HepG2 (cell line): Measurements from ENCODE around the gene CCDC88A. TPM values are rescaled to one million over a fixed set of nuclear protein-coding genes. Genes with fewer than 3 reads are reported as not detected.

Source experiments
- ATAC-seq: fragments of 200-7000 bp; cut with Tn5 transposase; 3 replicates; pipeline ENCODE4 v1.9.1; 2020; ENCODE audit warnings: mild to moderate bottlenecking, moderate library complexity
- BruUV-seq: library from RNA; stranded (reverse); fragments of 400-500 nt; replicated peaks from 2 replicates; lab custom pipeline; 2021; lab: Mats Ljungman, UMichigan
- CTCF ChIA-PET: fragments of 300-600 bp; formaldehyde crosslinking; extraction: SDS; loops from one replicate; lab custom pipeline; 2021; ENCODE audit warnings: low total read pairs, inconsistent platforms, low intra/inter-chr PET ratio; lab: Yijun Ruan, JAX
- POLR2A ChIA-PET: fragments of 350-600 bp; sonication (Branson Sonifier 250); formaldehyde crosslinking; loops from one replicate; lab custom pipeline; 2020; ENCODE audit warnings: antibody characterized with exemption, inconsistent platforms; lab: Yijun Ruan, JAX
- DNase-seq: peaks from one replicate; pipeline ENCODE4 v3.0.0-alpha.2; 2015; ENCODE audit warnings: low spot score
- FAIRE-seq: peaks from 3 replicates; lab custom pipeline; 2011; peaks lifted over from hg19 to GRCh38; lab: Jason Lieb, UNC
- H2AFZ ChIP-seq: one replicate; pipeline ENCODE4 v1.6.1; 2011; ENCODE audit warnings: low read length, inconsistent platforms
- H3K27ac ChIP-seq: fragments of 300-600 bp; 3 replicates; pipeline ENCODE4 v1.8.0; 2011; ENCODE audit warnings: mixed run types, mild to moderate bottlenecking, mixed read lengths, low read length, inconsistent platforms; ENCODE audit not compliant: insufficient read depth; ENCODE audit errors: extremely low read length
- H3K27me3 ChIP-seq, 2 experiments: fragments of 200-600 bp in 1 of 2; 2 replicates in 1 of 2; 3 replicates in 1 of 2; pipeline versions ENCODE4 v1.6.0 to v1.8.0; 2011; ENCODE audit warnings: low read length in 2 of 2, mild to moderate bottlenecking in 2 of 2, moderate library complexity in 2 of 2, inconsistent platforms in 1 of 2; ENCODE audit not compliant: insufficient read depth in 2 of 2, control insufficient read depth in 1 of 2
- H3K36me3 ChIP-seq, 2 experiments: fragments of 200-600 bp in 1 of 2; replicated peaks in 1 of 2; 2 replicates in 1 of 2; 3 replicates in 1 of 2; pipeline versions ENCODE4 v1.5.1 to v1.8.0; 2011; ENCODE audit warnings: low read length in 2 of 2, inconsistent platforms in 1 of 2; ENCODE audit not compliant: insufficient read depth in 2 of 2, control insufficient read depth in 1 of 2
- H3K4me1 ChIP-seq: 2 replicates; pipeline ENCODE4 v1.5.1; 2012; ENCODE audit warnings: low read length, inconsistent platforms; ENCODE audit not compliant: insufficient read depth
- H3K4me2 ChIP-seq: 2 replicates; pipeline ENCODE4 v1.6.0; 2011; ENCODE audit warnings: low read depth, low read length, inconsistent platforms
- H3K4me3 ChIP-seq, 3 experiments: fragments of 200-600 bp in 1 of 3; sonication (generic), shearing (Covaris generic) in 1 of 3; replicated peaks in 1 of 3; 2 replicates each; pipeline ENCODE4 v1.5.1; 2011 to 2016; ENCODE audit warnings: low read length in 3 of 3, inconsistent platforms in 2 of 3, low read depth in 2 of 3, mild to moderate bottlenecking in 2 of 3, control low read depth in 1 of 3, mixed read lengths in 1 of 3; ENCODE audit not compliant: insufficient read depth in 1 of 3
- H3K79me2 ChIP-seq: one replicate; pipeline ENCODE4 v1.6.1; 2011; ENCODE audit warnings: low read length, inconsistent platforms; ENCODE audit not compliant: insufficient read depth
- H3K9ac ChIP-seq: 2 replicates; pipeline ENCODE4 v1.6.0; 2011; ENCODE audit warnings: mild to moderate bottlenecking, low read depth, low read length, inconsistent platforms; ENCODE audit not compliant: insufficient read depth
- H3K9me3 ChIP-seq: 2 replicates; pipeline ENCODE4 v1.5.1; 2012; ENCODE audit warnings: mild to moderate bottlenecking, low read length
- H4K20me1 ChIP-seq: 2 replicates; pipeline ENCODE4 v1.6.0; 2011; ENCODE audit warnings: inconsistent platforms, mild to moderate bottlenecking, low read length, moderate library complexity; ENCODE audit not compliant: insufficient read depth
- ELF1 ChIP-seq: sonication (generic); formaldehyde crosslinking; IDR thresholded peaks from 2 replicates; pipeline ENCODE4 v1.4.0; 2020; ENCODE audit warnings: missing genetic modification reagents
- HDAC1 ChIP-seq: sonication (generic); formaldehyde crosslinking; IDR thresholded peaks from 2 replicates; pipeline ENCODE4 v1.5.1; 2020; ENCODE audit warnings: mild to moderate bottlenecking, missing genetic modification reagents
- HMGXB3 ChIP-seq: sonication (generic); formaldehyde crosslinking; IDR thresholded peaks from 2 replicates; pipeline ENCODE4 v1.4.0; 2020; ENCODE audit warnings: missing genetic modification reagents, borderline replicate concordance
- IRF2 ChIP-seq: IDR thresholded peaks from 2 replicates; pipeline ENCODE4 v1.6.1; 2018; ENCODE audit warnings: missing genetic modification reagents, missing compliant biosample characterization
- SALL1 ChIP-seq: sonication (generic); formaldehyde crosslinking; IDR thresholded peaks from 2 replicates; pipeline ENCODE4 v1.8.0; 2022; ENCODE audit warnings: mild to moderate bottlenecking, missing genetic modification reagents
- SAP130 ChIP-seq: IDR thresholded peaks from 2 replicates; pipeline ENCODE4 v1.6.1; 2016; ENCODE audit warnings: low read depth
- SMARCE1 ChIP-seq: fragments of 450-650 bp; IDR thresholded peaks from 2 replicates; pipeline ENCODE4 v1.6.1; 2017; ENCODE audit warnings: borderline replicate concordance
- SNAPC2 ChIP-seq: sonication (generic); formaldehyde crosslinking; IDR thresholded peaks from 2 replicates; pipeline ENCODE4 v1.8.1; 2022; ENCODE audit warnings: mild to moderate bottlenecking, missing genetic modification reagents
- SOX13 ChIP-seq, 3 experiments: fragments of 450-650 bp in 1 of 3; sonication (generic) in 1 of 3; formaldehyde crosslinking in 1 of 3; IDR thresholded peaks in 2 of 3; conservative IDR thresholded peaks in 1 of 3; 2 replicates each; pipeline versions ENCODE4 v1.5.0 to v1.6.1; 2016 to 2020; ENCODE audit warnings: antibody characterized with exemption in 1 of 3, mild to moderate bottlenecking in 1 of 3, missing compliant biosample characterization in 1 of 3, missing genetic modification reagents in 1 of 3, moderate library complexity in 1 of 3
- SP1 ChIP-seq, 2 experiments: fragments of 450-650 bp in 1 of 2; sonication (generic) in 1 of 2; formaldehyde crosslinking in 1 of 2; IDR thresholded peaks; 2 replicates each; pipeline versions ENCODE4 v1.4.0 to v1.6.1; 2016 to 2020; ENCODE audit warnings: missing genetic modification reagents in 1 of 2
- SP4 ChIP-seq: sonication (generic); formaldehyde crosslinking; IDR thresholded peaks from 2 replicates; pipeline ENCODE4 v1.8.1; 2023; ENCODE audit warnings: mild to moderate bottlenecking, missing genetic modification reagents
- SRSF9 ChIP-seq: fragments of 200-400 bp; formaldehyde crosslinking; IDR thresholded peaks from 2 replicates; pipeline ENCODE4 v1.6.1; 2018; ENCODE audit warnings: borderline replicate concordance, mild to moderate bottlenecking, low read depth, low read length; ENCODE audit not compliant: insufficient read depth, poor library complexity, severe bottlenecking
- TEAD3 ChIP-seq: optimal IDR thresholded peaks from 2 replicates; pipeline ENCODE3; 2016; ENCODE audit warnings: borderline replicate concordance
- XBP1 ChIP-seq: sonication (generic); formaldehyde crosslinking; IDR thresholded peaks from 2 replicates; pipeline ENCODE4 v1.5.0; 2020; ENCODE audit warnings: missing genetic modification reagents
- ZBTB20 ChIP-seq: sonication (generic); formaldehyde crosslinking; IDR thresholded peaks from 2 replicates; pipeline ENCODE4 v1.8.1; 2023; ENCODE audit warnings: missing genetic modification reagents, low read depth, mild to moderate bottlenecking, borderline replicate concordance
- ZMYM4 ChIP-seq: sonication (generic); formaldehyde crosslinking; IDR thresholded peaks from 2 replicates; pipeline ENCODE4 v1.8.1; 2023; ENCODE audit warnings: mild to moderate bottlenecking, missing genetic modification reagents
- ZNF101 ChIP-seq: sonication (generic); formaldehyde crosslinking; IDR thresholded peaks from 2 replicates; pipeline ENCODE4 v1.4.0; 2020; ENCODE audit warnings: mild to moderate bottlenecking, low read depth, missing genetic modification reagents, borderline replicate concordance
- ZNF263 ChIP-seq: sonication (generic); formaldehyde crosslinking; IDR thresholded peaks from 2 replicates; pipeline ENCODE4 v1.4.0; 2020; ENCODE audit warnings: missing genetic modification reagents
- ZNF331 ChIP-seq: sonication (generic); formaldehyde crosslinking; IDR thresholded peaks from 2 replicates; pipeline ENCODE4 v1.4.0; 2020; ENCODE audit warnings: missing genetic modification reagents
- ZNF703 ChIP-seq: sonication (generic); formaldehyde crosslinking; IDR thresholded peaks from 2 replicates; pipeline ENCODE4 v1.5.1; 2020; ENCODE audit warnings: missing genetic modification reagents, mild to moderate bottlenecking, moderate library complexity, borderline replicate concordance
- ZNF720 ChIP-seq: sonication (generic); formaldehyde crosslinking; IDR thresholded peaks from 2 replicates; pipeline ENCODE4 v1.4.0; 2020; ENCODE audit warnings: missing genetic modification reagents
- ZNF83 ChIP-seq: sonication (generic); formaldehyde crosslinking; IDR thresholded peaks from 2 replicates; pipeline ENCODE4 v1.4.0; 2020; ENCODE audit warnings: missing genetic modification reagents, mild to moderate bottlenecking, borderline replicate concordance
- WGBS: methylation state at CpG from one replicate; pipeline ENCODE4 v1.1.6; 2017; ENCODE audit warnings: low lambda C conversion rate; 5-methylcytosine and 5-hydroxymethylcytosine counted together
- in situ Hi-C: cut with HindIII; loops from 2 replicates; pipeline ENCODE4 v1.10.0; 2017; ENCODE audit warnings: low pct_unique_long_range_greater_than_20kb; ENCODE audit not compliant: extremely low pct_ligation_motif_present
- intact Hi-C: fragments of 100-400 bp; cut with micrococcal nuclease; formaldehyde crosslinking; loops from one replicate; pipeline ENCODE4 v1.10.0; 2022; ENCODE audit not compliant: unreplicated experiment
- polyA plus RNA-seq, 8 experiments: library from polyadenylated mRNA; depleted of rRNA in 3 of 8; stranded (reverse) in 7 of 8; unstranded in 1 of 8; fragments of >200 nt; fragmentation: Illumina TruSeq in 4 of 8; extraction: Trizol in 4 of 8; gene quantifications; 2 replicates each; pipeline versions ENCODE4 v1.2.1 to v1.2.3, GENCODE V29; 2011 to 2016; ENCODE audit warnings: low read depth in 4 of 8, missing spikeins in 1 of 8, mixed read lengths in 1 of 8; ENCODE audit not compliant: insufficient read depth in 1 of 8
- total RNA-seq, 5 experiments: library from RNA; depleted of rRNA; stranded (reverse); fragments of >200 nt; fragmentation: Illumina TruSeq; extraction: Trizol; gene quantifications; 2 replicates each; pipeline ENCODE4 v1.2.3, GENCODE V29; 2016; ENCODE audit warnings: low read depth in 1 of 5

Gene CCDC88A
- total and polyA plus RNA-seq, 2 of the 13 experiments (the other 11 are each of a cell fraction or from before 2014, with no cell fraction given), result 43.2 to 84.1 TPM

- CTCF ChIA-PET, result no interaction called here
- peak overlapping the region; percentile 14 for H3K27ac ChIP-seq
- ATAC-seq (no peak), FAIRE-seq (no peak), DNase-seq (no peak)
- peaks cover 32% of the 10 kb centered on the region for H3K4me1 ChIP-seq
- H3K79me2 ChIP-seq, result peaks cover 79% of the 10 kb centered on the region
- in situ Hi-C loops (no loop called here), intact Hi-C loops (loop anchor here (5.0 to 10.0 kb wide), 4 partner anchors 102 to 202 kb away; partner anchors contain the start of genes CFAP36, CLHC1, PPP4R3B and RPS27A)
- H3K27me3 ChIP-seq, result peaks cover 0 to 4% of the 10 kb centered on the region in 2 experiments; a peak in 1 of 5 replicates
- peak overlapping the region; percentile 37 for H3K4me2 ChIP-seq
- H4K20me1 ChIP-seq, result no peaks in the 10 kb centered on the region
- peaks cover 7 to 24% of the 10 kb centered on the region in 2 experiments; a peak in 4 of 5 replicates for H3K36me3 ChIP-seq
- no peak overlapping the region for H2AFZ ChIP-seq
- BruUV-seq, result no TSS peak
- no peaks in the 10 kb centered on the region for H3K9me3 ChIP-seq
- no peak overlapping the region for H3K4me3 ChIP-seq
- WGBS, result 59% methylated on average over 2 of the region's 2 CpGs
- POLR2A ChIA-PET, result interaction anchor here (1.3 to 1.4 kb wide), 2 partner anchors 104 to 183 kb away, joined by 3 read pairs; partner anchors contain the start of genes CFAP36 and RPS27A
- no peak overlapping the region for H3K9ac ChIP-seq
- TF ChIP-seq XBP1 (CRISPR knock-in tag) (no peak), ZNF331 (CRISPR knock-in tag) (0 out of 2 replicates have a peak, but pooled peaks have one; percentile 28), SP4 (CRISPR knock-in tag) (0 out of 2 replicates have a peak, but pooled peaks have one; percentile 22), SRSF9 (no peak), HDAC1 (0 out of 2 replicates have a peak, but pooled peaks have one; percentile 40), ZNF101 (CRISPR knock-in tag) (no peak), ZNF83 (CRISPR knock-in tag) (no peak), SALL1 (CRISPR knock-in tag) (peak; percentile 51), ZNF703 (no peak), ZNF720 (CRISPR knock-in tag) (no peak), SNAPC2 (no peak), SMARCE1 (no peak), IRF2 (0 out of 2 replicates have a peak, but pooled peaks have one; percentile 15), ZMYM4 (CRISPR knock-in tag) (peak; percentile 49; the same call in 1 of the 2 replicates), SP1 (IDR thresholded peaks at IDR 0.05) (no peak), SP1 (CRISPR knock-in tag; IDR thresholded peaks at IDR 0.05) (no peak), ZBTB20 (0 out of 2 replicates have a peak, but pooled peaks have one; percentile 34), SAP130 (CRISPR knock-in tag) (peak; percentile 25; the same call in 1 of the 2 replicates), SOX13 (IDR thresholded peaks at IDR 0.05) (no peak), SOX13 (CRISPR knock-in tag; conservative IDR thresholded peaks at IDR 0.05 in 1 of 2, IDR thresholded peaks at IDR 0.05 in 1 of 2) (peak in 1 of 2 experiments; percentile 24; a peak in 1 of 4 replicates), TEAD3 (CRISPR knock-in tag) (no peak), ELF1 (peak; percentile 50; the same call in 1 of the 2 replicates), ZNF263 (CRISPR knock-in tag) (0 out of 2 replicates have a peak, but pooled peaks have one; percentile 41), HMGXB3 (CRISPR knock-in tag) (no peak)
Measured at GRCh38 chr2:55415300-55415699, 4.4 kb downstream of the CCDC88A start.
